Esophagus muscularis mucosa (tissue), 4 donors: Measurements from ENCODE around the gene CEP164. TPM values are rescaled to one million over a fixed set of nuclear protein-coding genes. Genes with fewer than 3 reads are reported as not detected.

ENCODE experiments used
- DNase-seq: peaks from one replicate; pipeline ENCODE4 v3.0.0-alpha.2; 2017; ENCODE audit errors: extremely low spot score
- H3K27ac ChIP-seq, 4 donors: fragments of 200-600 bp; sonication (generic); replicated peaks in 1 of 4; 1 replicate in 3 of 4; 2 replicates in 1 of 4; pipeline ENCODE4 v1.5.1; 2016 to 2019; ENCODE audit warnings: mild to moderate bottlenecking in 1 of 4
- H3K27me3 ChIP-seq, 4 donors: fragments of 200-600 bp; sonication (generic); one replicate each; pipeline versions ENCODE4 v1.5.1 to v1.6.0; 2016 to 2019
- H3K36me3 ChIP-seq, 4 donors: fragments of 200-600 bp; sonication (generic); one replicate each; pipeline ENCODE4 v1.5.1; 2016 to 2019
- H3K4me1 ChIP-seq, 4 donors: fragments of 200-600 bp; sonication (generic); one replicate each; pipeline ENCODE4 v1.5.1; 2016 to 2019
- H3K4me3 ChIP-seq, 4 donors: fragments of 200-600 bp; sonication (generic); 1 replicate in 2 of 4; 2 replicates in 2 of 4; pipeline ENCODE4 v1.5.1; 2016 to 2019; ENCODE audit warnings: mild to moderate bottlenecking in 4 of 4, moderate library complexity in 1 of 4
- H3K9me3 ChIP-seq, 4 donors: fragments of 200-600 bp; sonication (generic); 1 replicate in 3 of 4; 2 replicates in 1 of 4; pipeline ENCODE4 v1.5.1; 2016 to 2019
- CTCF ChIP-seq, 3 experiments: fragments of 200-600 bp in 2 of 3; fragments of 450-650 bp in 1 of 3; sonication (generic) in 2 of 3; IDR thresholded peaks; one replicate each; pipeline ENCODE4 v1.5.1; 2017 to 2019; ENCODE audit warnings: antibody characterized with exemption in 3 of 3, mild to moderate bottlenecking in 2 of 3, moderate library complexity in 1 of 3
- EP300 ChIP-seq: sonication (generic); formaldehyde crosslinking; IDR thresholded peaks from one replicate; pipeline ENCODE4 v1.6.1; 2017; ENCODE audit warnings: antibody characterized with exemption
- POLR2A ChIP-seq: fragments of 450-650 bp; IDR thresholded peaks from one replicate; pipeline ENCODE4 v1.6.1; 2017; ENCODE audit warnings: antibody characterized with exemption, moderate library complexity, mild to moderate bottlenecking, low read depth
- POLR2AphosphoS5 ChIP-seq, 2 donors: sonication (generic); formaldehyde crosslinking; IDR thresholded peaks; one replicate each; pipeline ENCODE4 v1.6.1; 2017; ENCODE audit warnings: antibody characterized with exemption in 2 of 2
- WGBS: methylation state at CpG from one replicate; pipeline ENCODE4 v1.1.5; 2018; 5-methylcytosine and 5-hydroxymethylcytosine counted together
- intact Hi-C: fragments of 100-400 bp; cut with DNase I; formaldehyde crosslinking; loops from one replicate; pipeline ENCODE4 v1.15.1; 2023
- total RNA-seq, 4 donors: library from RNA; depleted of rRNA; stranded (reverse); fragments of >200 nt; gene quantifications; one replicate each; pipeline versions ENCODE4 v1.1.0 to v1.2.1, GENCODE V29; 2016

Gene CEP164
- total RNA-seq, 4 donors from 2014 or later = 16.4 to 21.2 (median 18.7) TPM

GRCh38 chr11:117374316-117375055 is 46.8 kb downstream of the CEP164 start:
- peaks cover 0 to 7% (median 0%) of the 10 kb centered on the region in 4 donors for H3K4me1 ChIP-seq
- H3K27me3 ChIP-seq = no peaks in the 10 kb centered on the region
- intact Hi-C loops = no loop called here
- H3K27ac ChIP-seq = no peak overlapping the region
- no peaks in the 10 kb centered on the region for H3K9me3 ChIP-seq
- H3K36me3 ChIP-seq = peaks cover 41 to 91% (median 62%) of the 10 kb centered on the region in 4 donors
- DNase-seq = no peak
- WGBS = 90% methylated on average over 8 of the region's 8 CpGs
- TF ChIP-seq CTCF (IDR thresholded peaks at IDR 0.05) (no peak), POLR2A (no peak), POLR2AphosphoS5 (IDR thresholded peaks at IDR 0.05) (no peak), EP300 (no peak)
- no peak overlapping the region for H3K4me3 ChIP-seq

GRCh38 chr11:117375960-117376359 is 48.3 kb downstream of the CEP164 start:
- no peak for DNase-seq
- peaks cover 45 to 88% (median 66%) of the 10 kb centered on the region in 4 donors for H3K36me3 ChIP-seq
- H3K27ac ChIP-seq = no peak overlapping the region
- no peaks in the 10 kb centered on the region for H3K9me3 ChIP-seq
- 90% methylated on average over 5 of the region's 5 CpGs for WGBS
- no peaks in the 10 kb centered on the region for H3K27me3 ChIP-seq
- TF ChIP-seq EP300 = no peak
- TF ChIP-seq POLR2A = no peak
- TF ChIP-seq POLR2AphosphoS5 (IDR thresholded peaks at IDR 0.05) = no peak
- TF ChIP-seq CTCF (IDR thresholded peaks at IDR 0.05) = no peak
- H3K4me3 ChIP-seq = no peak overlapping the region
- intact Hi-C loops = no loop called here
- H3K4me1 ChIP-seq = peaks cover 0 to 10% (median 0%) of the 10 kb centered on the region in 4 donors

GRCh38 chr11:117376517-117376916 is 48.9 kb downstream of the CEP164 start:
- H3K4me1 ChIP-seq = peaks cover 0 to 10% (median 0%) of the 10 kb centered on the region in 4 donors
- no peak for DNase-seq
- no peak for TF ChIP-seq EP300
- no peak for TF ChIP-seq CTCF (IDR thresholded peaks at IDR 0.05)
- TF ChIP-seq POLR2A = no peak
- TF ChIP-seq POLR2AphosphoS5 (IDR thresholded peaks at IDR 0.05) = no peak
- no peak overlapping the region for H3K27ac ChIP-seq
- intact Hi-C loops = no loop called here
- H3K9me3 ChIP-seq = no peaks in the 10 kb centered on the region
- peaks cover 44 to 88% (median 66%) of the 10 kb centered on the region in 4 donors for H3K36me3 ChIP-seq
- no peak overlapping the region for H3K4me3 ChIP-seq
- WGBS = 93% methylated on average over 2 of the region's 2 CpGs
- H3K27me3 ChIP-seq = no peaks in the 10 kb centered on the region

- TF ChIP-seq CTCF (IDR thresholded peaks at IDR 0.05) (no peak), EP300 (no peak), POLR2A (no peak), POLR2AphosphoS5 (IDR thresholded peaks at IDR 0.05) (no peak)
- no peaks in the 10 kb centered on the region for H3K9me3 ChIP-seq
- H3K4me1 ChIP-seq = peaks cover 0 to 10% (median 0%) of the 10 kb centered on the region in 4 donors
- WGBS = 70% methylated on average over 10 of the region's 12 CpGs
- intact Hi-C loops = no loop called here
- peaks cover 44 to 88% (median 65%) of the 10 kb centered on the region in 4 donors for H3K36me3 ChIP-seq
- no peak overlapping the region for H3K27ac ChIP-seq
- no peak overlapping the region for H3K4me3 ChIP-seq
- H3K27me3 ChIP-seq = no peaks in the 10 kb centered on the region
- DNase-seq = no peak
Measured at GRCh38 chr11:117378976-117379865, 51.6 kb downstream of the CEP164 start.
